Measurements from ENCODE around the gene SVOP. TPM values are rescaled to one million over a fixed set of nuclear protein-coding genes. Genes with fewer than 3 reads are reported as not detected.

SVOP gene
- total and polyA plus RNA-seq, 2 donors from 2014 or later: 0.04 TPM; not detected in 1

- H3K9me3 ChIP-seq (ENCODE audit: control insufficient read depth in 2 of 3, insufficient read depth in 1 of 3, low read length in 3 of 3): no peaks in the 10 kb centered on the region
- TF ChIP-seq, protein P1, sequence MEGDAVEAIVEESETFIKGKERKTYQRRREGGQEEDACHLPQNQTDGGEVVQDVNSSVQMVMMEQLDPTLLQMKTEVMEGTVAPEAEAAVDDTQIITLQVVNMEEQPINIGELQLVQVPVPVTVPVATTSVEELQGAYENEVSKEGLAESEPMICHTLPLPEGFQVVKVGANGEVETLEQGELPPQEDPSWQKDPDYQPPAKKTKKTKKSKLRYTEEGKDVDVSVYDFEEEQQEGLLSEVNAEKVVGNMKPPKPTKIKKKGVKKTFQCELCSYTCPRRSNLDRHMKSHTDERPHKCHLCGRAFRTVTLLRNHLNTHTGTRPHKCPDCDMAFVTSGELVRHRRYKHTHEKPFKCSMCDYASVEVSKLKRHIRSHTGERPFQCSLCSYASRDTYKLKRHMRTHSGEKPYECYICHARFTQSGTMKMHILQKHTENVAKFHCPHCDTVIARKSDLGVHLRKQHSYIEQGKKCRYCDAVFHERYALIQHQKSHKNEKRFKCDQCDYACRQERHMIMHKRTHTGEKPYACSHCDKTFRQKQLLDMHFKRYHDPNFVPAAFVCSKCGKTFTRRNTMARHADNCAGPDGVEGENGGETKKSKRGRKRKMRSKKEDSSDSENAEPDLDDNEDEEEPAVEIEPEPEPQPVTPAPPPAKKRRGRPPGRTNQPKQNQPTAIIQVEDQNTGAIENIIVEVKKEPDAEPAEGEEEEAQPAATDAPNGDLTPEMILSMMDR (IDR thresholded peaks at IDR 0.05; ENCODE audit: borderline replicate concordance, extremely low read depth, insufficient read depth): no peak
- H3K9ac ChIP-seq (ENCODE audit: low read length in 3 of 3): no peak overlapping the region
- H3K4me1 ChIP-seq (ENCODE audit: control insufficient read depth in 2 of 3, insufficient read depth in 2 of 3, low read depth in 1 of 3, low read length in 3 of 3): no peaks in the 10 kb centered on the region
- no peaks in the 10 kb centered on the region for H3K27me3 ChIP-seq (ENCODE audit: control insufficient read depth, insufficient read depth, low read length)
- DNase-seq: peak in 3 of 5 donors; percentile 13 to 43 (median 15)
- no peaks in the 10 kb centered on the region for H3K36me3 ChIP-seq (ENCODE audit: control insufficient read depth in 2 of 3, insufficient read depth in 3 of 3, low read length in 3 of 3)
- intact Hi-C loops (cut with DNase I): no loop called here
- FAIRE-seq: no peak
- no peak overlapping the region for H3K27ac ChIP-seq (ENCODE audit: low read depth in 2 of 2, low read length in 2 of 2)
- H3K4me3 ChIP-seq (ENCODE audit: low read length in 3 of 3): no peak overlapping the region
Measured at GRCh38 chr12:108964371-108965352, 56.2 kb downstream of the SVOP start.

DNA sequence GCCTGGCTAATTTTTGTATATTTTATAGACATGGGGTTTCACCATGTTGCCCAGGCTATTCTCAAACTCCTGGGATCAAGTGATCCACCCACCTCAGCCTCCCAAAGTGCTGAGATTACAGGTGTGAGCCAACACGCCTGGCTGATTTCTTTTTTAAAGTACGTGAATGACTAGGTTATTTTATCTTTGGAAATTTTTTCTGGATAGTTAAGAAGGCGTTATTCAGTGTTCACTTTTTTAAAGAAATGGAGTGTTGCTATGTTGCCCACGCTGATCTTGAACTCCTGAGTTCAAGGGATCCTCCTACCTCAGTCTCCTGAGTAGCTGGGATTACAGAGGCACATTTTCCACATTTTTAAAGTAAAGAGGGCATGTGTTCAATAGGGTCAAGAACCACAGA is 58.6 kb downstream of the SVOP start:
- TF ChIP-seq, protein P1 (IDR thresholded peaks at IDR 0.05; ENCODE audit: borderline replicate concordance, extremely low read depth, insufficient read depth): no peak
- Histone ChIP-seq H3K9me3 (ENCODE audit: control insufficient read depth in 2 of 3, insufficient read depth in 1 of 3, low read length in 3 of 3) (no peaks in the 10 kb centered on the region), H3K27ac (ENCODE audit: low read depth in 2 of 2, low read length in 2 of 2) (no peak overlapping the region), H3K36me3 (ENCODE audit: control insufficient read depth in 2 of 3, insufficient read depth in 3 of 3, low read length in 3 of 3) (no peaks in the 10 kb centered on the region), H3K9ac (ENCODE audit: low read length in 3 of 3) (no peak overlapping the region), H3K4me1 (ENCODE audit: control insufficient read depth in 2 of 3, insufficient read depth in 2 of 3, low read depth in 1 of 3, low read length in 3 of 3) (no peaks in the 10 kb centered on the region), H3K27me3 (ENCODE audit: control insufficient read depth, insufficient read depth, low read length) (no peaks in the 10 kb centered on the region), H3K4me3 (ENCODE audit: low read length in 3 of 3) (no peak overlapping the region)
- intact Hi-C loops (cut with DNase I): no loop called here
- no peak for DNase-seq
- no peak for FAIRE-seq

DNA sequence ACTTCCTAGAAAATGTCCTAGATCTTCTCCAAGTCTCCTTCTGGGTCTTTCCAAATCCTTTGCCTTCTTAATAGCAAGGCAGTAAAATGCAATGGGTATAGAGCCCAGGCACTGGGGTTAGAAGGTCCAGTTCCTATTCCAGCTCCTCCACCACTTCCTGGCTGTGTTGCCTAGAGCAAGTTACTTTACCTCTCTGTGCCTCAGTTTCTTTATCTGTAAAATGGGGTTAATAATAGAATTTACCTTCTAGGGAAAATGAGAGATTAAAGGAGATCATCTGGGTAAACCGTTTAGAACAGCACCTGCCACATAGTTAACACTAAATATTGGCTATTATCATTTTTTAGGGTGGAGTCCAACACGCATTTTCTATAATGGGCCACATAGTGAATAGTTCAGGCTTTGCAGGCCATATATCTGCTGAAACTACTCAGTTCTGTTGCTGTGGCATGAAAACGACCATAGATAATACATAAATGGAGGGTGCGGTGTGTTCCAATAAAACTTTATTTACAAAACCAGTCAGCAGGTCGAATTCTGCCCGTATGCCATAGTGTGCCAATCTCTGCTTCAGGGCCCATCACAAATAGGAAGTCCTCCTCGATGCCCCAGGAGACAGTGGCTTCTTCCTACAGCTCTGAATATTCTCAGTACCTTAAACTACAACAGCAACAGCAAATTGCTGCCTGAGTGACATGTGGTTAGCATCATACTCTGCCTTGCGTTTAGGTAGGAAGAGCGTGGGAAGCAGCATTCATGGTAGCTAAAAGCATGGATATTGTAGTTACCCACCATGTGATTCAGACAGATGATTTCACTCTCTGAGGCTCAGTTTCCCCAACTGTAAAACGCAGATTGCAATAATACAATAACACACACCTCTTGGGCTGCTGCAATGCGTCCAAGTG is 60.9 kb downstream of the SVOP start:
- no peak for FAIRE-seq
- intact Hi-C loops (cut with DNase I): no loop called here

More for the DNA sequence above, 60.9 kb downstream of the SVOP start:
- Histone ChIP-seq H3K4me3 (ENCODE audit: low read length in 3 of 3) (no peak overlapping the region), H3K27ac (ENCODE audit: low read depth in 2 of 2, low read length in 2 of 2) (no peak overlapping the region), H3K27me3 (ENCODE audit: control insufficient read depth, insufficient read depth, low read length) (no peaks in the 10 kb centered on the region), H3K4me1 (ENCODE audit: control insufficient read depth in 2 of 3, insufficient read depth in 2 of 3, low read depth in 1 of 3, low read length in 3 of 3) (peaks cover 0 to 3% (median 0%) of the 10 kb centered on the region in 3 donors), H3K9me3 (ENCODE audit: control insufficient read depth in 2 of 3, insufficient read depth in 1 of 3, low read length in 3 of 3) (no peaks in the 10 kb centered on the region), H3K9ac (ENCODE audit: low read length in 3 of 3) (no peak overlapping the region), H3K36me3 (ENCODE audit: control insufficient read depth in 2 of 3, insufficient read depth in 3 of 3, low read length in 3 of 3) (no peaks in the 10 kb centered on the region)
- TF ChIP-seq, protein P1 (IDR thresholded peaks at IDR 0.05; ENCODE audit: borderline replicate concordance, extremely low read depth, insufficient read depth): no peak
- DNase-seq: no peak

Measured in kidney (tissue), 14 donors.